Kidney epithelial cell (primary cell): ENCODE data around the gene ACACA. TPM values are rescaled to one million over a fixed set of nuclear protein-coding genes. Genes with fewer than 3 reads are reported as not detected.

Experiments used
- DNase-seq: peaks from one replicate; pipeline ENCODE4 v3.0.0-alpha.2; 2010; ENCODE audit warnings: low read depth
- H3K27me3 ChIP-seq: 2 replicates; pipeline ENCODE4 v1.6.0; 2011; ENCODE audit warnings: low read length; ENCODE audit not compliant: control insufficient read depth, insufficient read depth
- H3K36me3 ChIP-seq: 2 replicates; pipeline ENCODE4 v1.5.1; 2011; ENCODE audit warnings: low read length; ENCODE audit not compliant: control insufficient read depth, insufficient read depth
- H3K4me3 ChIP-seq: 2 replicates; pipeline ENCODE4 v1.5.1; 2011; ENCODE audit warnings: low read depth, mild to moderate bottlenecking, control low read depth, low read length
- CTCF ChIP-seq: IDR thresholded peaks from 2 replicates; pipeline ENCODE4 v1.5.1; 2011; ENCODE audit warnings: mild to moderate bottlenecking, moderate library complexity, low read length, control low read depth, inconsistent platforms; ENCODE audit not compliant: insufficient read depth, poor library complexity, severe bottlenecking
- total RNA-seq: library from RNA; depleted of rRNA; stranded (reverse); fragments of >200 nt; gene quantifications from 2 replicates; pipeline ENCODE4 v1.2.3, GENCODE V29; 2015

ACACA gene
- total RNA-seq, 1 donor from 2014 or later: 54.2 TPM

GRCh38 chr17:37086948-37087347 lies 319.7 kb downstream of the ACACA start:
- Histone ChIP-seq H3K4me3 (no peak overlapping the region), H3K36me3 (no peaks in the 10 kb centered on the region), H3K27me3 (no peaks in the 10 kb centered on the region)
- no peak for DNase-seq
- no peak for TF ChIP-seq CTCF

- TF ChIP-seq CTCF: no peak
- no peak overlapping the region for H3K4me3 ChIP-seq
- no peak for DNase-seq
- no peaks in the 10 kb centered on the region for H3K27me3 ChIP-seq
- H3K36me3 ChIP-seq: no peaks in the 10 kb centered on the region
Measured at GRCh38 chr17:37086334-37086733, 320.3 kb downstream of the ACACA start.

GRCh38 chr17:37084372-37084771 lies 322.3 kb downstream of the ACACA start:
- no peak for TF ChIP-seq CTCF

GRCh38 chr17:37083456-37083855 lies 323.2 kb downstream of the ACACA start:
- no peak for DNase-seq
- Histone ChIP-seq H3K36me3 (no peaks in the 10 kb centered on the region), H3K27me3 (no peaks in the 10 kb centered on the region), H3K4me3 (no peak overlapping the region)
- no peak for TF ChIP-seq CTCF

More at GRCh38 chr17:37084372-37084771, 322.3 kb downstream of the ACACA start:
- no peaks in the 10 kb centered on the region for H3K27me3 ChIP-seq
- DNase-seq: no peak
- no peak overlapping the region for H3K4me3 ChIP-seq
- no peaks in the 10 kb centered on the region for H3K36me3 ChIP-seq

- no peak for TF ChIP-seq CTCF
- Histone ChIP-seq H3K27me3 (no peaks in the 10 kb centered on the region), H3K4me3 (no peak overlapping the region), H3K36me3 (no peaks in the 10 kb centered on the region)
- no peak for DNase-seq
Measured at GRCh38 chr17:37082985-37083384, 323.7 kb downstream of the ACACA start.

GRCh38 chr17:37082311-37082860 lies 324.2 kb downstream of the ACACA start:
- TF ChIP-seq CTCF: no peak
- DNase-seq: no peak
- no peaks in the 10 kb centered on the region for H3K36me3 ChIP-seq
- no peak overlapping the region for H3K4me3 ChIP-seq
- no peaks in the 10 kb centered on the region for H3K27me3 ChIP-seq
